Body of pancreas (tissue), 4 donors: ENCODE data around the gene ART4. TPM values are rescaled to one million over a fixed set of nuclear protein-coding genes. Genes with fewer than 3 reads are reported as not detected.

ENCODE experiments used
- ATAC-seq: fragments of 150-250 bp; one replicate; pipeline ENCODE4 v1.9.1; 2016
- DNase-seq, 4 donors: peaks; one replicate each; pipeline ENCODE4 v3.0.0-alpha.2; 2019
- H3K27ac ChIP-seq, 4 donors: fragments of 200-600 bp; sonication (generic); 1 replicate in 3 of 4; 2 replicates in 1 of 4; pipeline versions ENCODE4 v1.5.1 to v1.6.1; 2016 to 2019; ENCODE audit warnings: mild to moderate bottlenecking in 1 of 4, mixed read lengths in 1 of 4, moderate library complexity in 1 of 4
- H3K27me3 ChIP-seq, 2 donors: fragments of 200-600 bp; sonication (generic); one replicate each; pipeline ENCODE4 v1.6.0; 2016; ENCODE audit warnings: mild to moderate bottlenecking in 1 of 2
- H3K36me3 ChIP-seq, 2 donors: fragments of 200-600 bp; sonication (generic); replicated peaks in 1 of 2; 2 replicates each; pipeline ENCODE4 v1.5.1; 2016; ENCODE audit warnings: low read depth in 2 of 2; ENCODE audit not compliant: insufficient read depth in 1 of 2
- H3K4me1 ChIP-seq: fragments of 200-600 bp; sonication (generic); one replicate; pipeline ENCODE4 v1.6.0; 2016
- H3K4me3 ChIP-seq, 2 donors: fragments of 200-600 bp; sonication (generic); 1 replicate in 1 of 2; 2 replicates in 1 of 2; pipeline ENCODE4 v1.5.1; 2016 to 2019
- H3K9me3 ChIP-seq, 3 donors: fragments of 200-600 bp; sonication (generic); 1 replicate in 2 of 3; 2 replicates in 1 of 3; pipeline ENCODE4 v1.5.1; 2016
- CTCF ChIP-seq, 7 experiments: fragments of 450-650 bp in 4 of 7; fragments of 200-600 bp in 3 of 7; sonication (generic) in 3 of 7; IDR thresholded peaks; one replicate each; pipeline ENCODE4 v1.5.1; 2016 to 2019; ENCODE audit warnings: antibody characterized with exemption in 7 of 7
- POLR2A ChIP-seq, 3 donors: fragments of 450-650 bp; IDR thresholded peaks; one replicate each; pipeline ENCODE4 v1.6.1; 2016; ENCODE audit warnings: antibody characterized with exemption in 3 of 3, mild to moderate bottlenecking in 2 of 3
- WGBS, 2 donors: methylation state at CpG; one replicate each; pipeline ENCODE4 v1.1.5; 2017; 5-methylcytosine and 5-hydroxymethylcytosine counted together
- intact Hi-C: fragments of 100-400 bp; cut with DNase I; formaldehyde crosslinking; loops from one replicate; pipeline ENCODE4 v1.15.1; 2023
- total RNA-seq, 2 donors: library from RNA; depleted of rRNA; stranded (reverse); fragments of >200 nt; gene quantifications; one replicate each; pipeline ENCODE4 v1.1.0, GENCODE V29; 2016

Gene ART4
- total RNA-seq, 2 donors from 2014 or later: 1.3 to 3.1 TPM

GRCh38 chr12:14858513-14858912, 15.2 kb upstream of the ART4 start:
- ATAC-seq: no peak
- Histone ChIP-seq H3K4me3 (no peak overlapping the region), H3K27me3 (no peaks in the 10 kb centered on the region), H3K9me3 (no peaks in the 10 kb centered on the region), H3K4me1 (no peaks in the 10 kb centered on the region), H3K27ac (no peak overlapping the region), H3K36me3 (no peaks in the 10 kb centered on the region)
- 65 to 68% methylated on average over 1 of the region's 1 CpG for WGBS, 2 donors
- no peak for TF ChIP-seq CTCF (IDR thresholded peaks at IDR 0.05)
- TF ChIP-seq POLR2A (IDR thresholded peaks at IDR 0.05): no peak
- intact Hi-C loops: no loop called here
- no peak for DNase-seq

GRCh38 chr12:14854586-14855183, 11.4 kb upstream of the ART4 start:
- Histone ChIP-seq H3K4me3 (no peak overlapping the region), H3K9me3 (no peaks in the 10 kb centered on the region), H3K36me3 (no peaks in the 10 kb centered on the region), H3K27ac (no peak overlapping the region), H3K27me3 (no peaks in the 10 kb centered on the region), H3K4me1 (no peaks in the 10 kb centered on the region)
- 63 to 64% methylated on average over 6 of the region's 6 CpGs for WGBS, 2 donors
- intact Hi-C loops: no loop called here
- no peak for TF ChIP-seq CTCF (IDR thresholded peaks at IDR 0.05)
- TF ChIP-seq POLR2A (IDR thresholded peaks at IDR 0.05): no peak
- DNase-seq (no peak), ATAC-seq (no peak)

- Histone ChIP-seq H3K4me1 (no peaks in the 10 kb centered on the region), H3K27ac (no peak overlapping the region), H3K36me3 (no peaks in the 10 kb centered on the region), H3K27me3 (no peaks in the 10 kb centered on the region), H3K4me3 (no peak overlapping the region), H3K9me3 (no peaks in the 10 kb centered on the region)
- 57 to 71% methylated on average over 3 of the region's 3 CpGs for WGBS, 2 donors
- DNase-seq: no peak
- TF ChIP-seq POLR2A (IDR thresholded peaks at IDR 0.05) (no peak), CTCF (IDR thresholded peaks at IDR 0.05) (no peak)
- ATAC-seq: no peak
- intact Hi-C loops: no loop called here
These were observed 10.6 kb upstream of the ART4 start for GRCh38 chr12:14853961-14854360.

GRCh38 chr12:14852880-14853279, 9.6 kb upstream of the ART4 start:
- no peak for TF ChIP-seq CTCF (IDR thresholded peaks at IDR 0.05)
- no peak for TF ChIP-seq POLR2A (IDR thresholded peaks at IDR 0.05)
- Histone ChIP-seq H3K27ac (no peak overlapping the region), H3K27me3 (no peaks in the 10 kb centered on the region), H3K36me3 (no peaks in the 10 kb centered on the region), H3K9me3 (no peaks in the 10 kb centered on the region), H3K4me1 (no peaks in the 10 kb centered on the region), H3K4me3 (no peak overlapping the region)
- intact Hi-C loops: no loop called here
- ATAC-seq (no peak), DNase-seq (no peak)

- DNase-seq: no peak
These were observed 7.8 kb upstream of the ART4 start for GRCh38 chr12:14850929-14851663.

More at GRCh38 chr12:14850929-14851663, 7.8 kb upstream of the ART4 start:
- intact Hi-C loops: no loop called here
- TF ChIP-seq CTCF (IDR thresholded peaks at IDR 0.05) (no peak), POLR2A (IDR thresholded peaks at IDR 0.05) (no peak)
- ATAC-seq: no peak
- Histone ChIP-seq H3K4me3 (no peak overlapping the region), H3K9me3 (no peaks in the 10 kb centered on the region), H3K27me3 (no peaks in the 10 kb centered on the region), H3K27ac (no peak overlapping the region), H3K36me3 (no peaks in the 10 kb centered on the region), H3K4me1 (peaks cover 17% of the 10 kb centered on the region)
- WGBS, 2 donors: 0 to 14% methylated on average over 1 of the region's 1 CpG
